H1 (cell line): ENCODE results near the gene TAAR8. TPM values are rescaled to one million over a fixed set of nuclear protein-coding genes. Genes with fewer than 3 reads are reported as not detected.

Source experiments
- CTCF ChIA-PET: fragments of 300-600 bp; sonication (Branson Sonifier 250); formaldehyde crosslinking; loops from one replicate; lab custom pipeline; 2021; ENCODE audit not compliant: partially characterized antibody; lab: Charles Lee
- POLR2A ChIA-PET: fragments of 300-600 bp; sonication (Branson Sonifier 250); formaldehyde crosslinking; loops from one replicate; lab custom pipeline; 2021; ENCODE audit warnings: inconsistent platforms; ENCODE audit not compliant: partially characterized antibody; lab: Charles Lee
- DNase-seq, 2 experiments: peaks; one replicate each; pipeline versions ENCODE4 v3.0.0 to v3.0.0-alpha.2; 2010 to 2022; ENCODE audit warnings: low spot score in 2 of 2, low read depth in 1 of 2, mixed read lengths in 1 of 2
- FAIRE-seq: peaks from 2 replicates; lab custom pipeline; 2011; peaks lifted over from hg19 to GRCh38; lab: Jason Lieb, UNC
- H2AFZ ChIP-seq: 2 replicates; pipeline ENCODE4 v1.8.1; 2012; ENCODE audit warnings: low read length, inconsistent platforms
- H2AK5ac ChIP-seq: 2 replicates; pipeline ENCODE4 v1.6.1; 2013; ENCODE audit warnings: low read depth, low read length
- H2BK120ac ChIP-seq: replicated peaks from 2 replicates; pipeline ENCODE3; 2013; ENCODE audit warnings: low read depth, low read length, inconsistent platforms
- H2BK12ac ChIP-seq: 2 replicates; pipeline ENCODE4 v1.6.1; 2013; ENCODE audit warnings: low read depth, low read length
- H2BK15ac ChIP-seq: 2 replicates; pipeline ENCODE4 v1.6.1; 2013; ENCODE audit warnings: low read length
- H2BK20ac ChIP-seq: 2 replicates; pipeline ENCODE4 v1.6.1; 2013; ENCODE audit warnings: low read length
- H2BK5ac ChIP-seq: 2 replicates; pipeline ENCODE4 v1.6.1; 2013; ENCODE audit warnings: low read depth, low read length
- H3K14ac ChIP-seq: 2 replicates; pipeline ENCODE4 v1.6.1; 2013; ENCODE audit warnings: inconsistent platforms; ENCODE audit not compliant: insufficient read length
- H3K18ac ChIP-seq: 2 replicates; pipeline ENCODE4 v1.6.1; 2013; ENCODE audit warnings: low read length; ENCODE audit errors: extremely low read depth
- H3K23ac ChIP-seq: 2 replicates; pipeline ENCODE4 v1.6.1; 2013; ENCODE audit warnings: inconsistent platforms; ENCODE audit not compliant: insufficient read length
- H3K23me2 ChIP-seq: 2 replicates; pipeline ENCODE4 v1.6.1; 2013; ENCODE audit warnings: low read depth, low read length
- H3K27ac ChIP-seq: 2 replicates; pipeline ENCODE4 v1.6.1; 2011; ENCODE audit warnings: low read depth, low read length, inconsistent platforms
- H3K27me3 ChIP-seq, 4 experiments: replicated peaks in 1 of 4; 1 replicate in 1 of 4; 2 replicates in 3 of 4; pipeline versions ENCODE4 v1.6.1 to v1.8.1; 2011 to 2013; ENCODE audit warnings: low read length in 3 of 4, mild to moderate bottlenecking in 3 of 4, inconsistent platforms in 2 of 4, mixed read lengths in 2 of 4, moderate library complexity in 1 of 4; ENCODE audit not compliant: control insufficient read depth in 3 of 4, insufficient read depth in 3 of 4; ENCODE audit errors: extremely low read depth in 1 of 4
- H3K36me3 ChIP-seq, 4 experiments: 2 replicates each; pipeline versions ENCODE4 v1.6.1 to v1.8.1; 2011 to 2013; ENCODE audit warnings: mild to moderate bottlenecking in 4 of 4, low read length in 3 of 4, moderate library complexity in 2 of 4, control low read depth in 1 of 4, inconsistent platforms in 1 of 4; ENCODE audit not compliant: insufficient read depth in 4 of 4, control insufficient read depth in 2 of 4
- H3K4ac ChIP-seq: replicated peaks from 2 replicates; pipeline ENCODE3; 2013; ENCODE audit warnings: low read length, low read depth, mixed read lengths, inconsistent platforms; ENCODE audit not compliant: insufficient read length
- H3K4me1 ChIP-seq, 4 experiments: replicated peaks in 1 of 4; 1 replicate in 1 of 4; 2 replicates in 3 of 4; pipeline versions ENCODE4 v1.6.1 to v1.8.1; 2011 to 2013; ENCODE audit warnings: low read length in 3 of 4, inconsistent platforms in 2 of 4, mixed read lengths in 1 of 4; ENCODE audit not compliant: insufficient read depth in 4 of 4, control insufficient read depth in 3 of 4
- H3K4me2 ChIP-seq, 2 experiments: 2 replicates each; pipeline versions ENCODE4 v1.6.1 to v1.8.1; 2011 to 2013; ENCODE audit warnings: low read depth in 2 of 2, low read length in 2 of 2, control low read depth in 1 of 2, inconsistent platforms in 1 of 2, mild to moderate bottlenecking in 1 of 2; ENCODE audit not compliant: insufficient read depth in 1 of 2
- H3K4me3 ChIP-seq, 4 experiments: fragments of 200-600, 300-600 bp in 1 of 4; sonication (generic), shearing (Covaris generic), sonication (Bioruptor Twin) in 1 of 4; 2 replicates each; pipeline versions ENCODE4 v1.5.1 to v1.8.1; 2011 to 2016; ENCODE audit warnings: low read length in 4 of 4, low read depth in 3 of 4, control low read depth in 2 of 4, inconsistent platforms in 2 of 4, mild to moderate bottlenecking in 2 of 4, mixed read lengths in 1 of 4, moderate library complexity in 1 of 4; ENCODE audit not compliant: insufficient read depth in 2 of 4; ENCODE audit errors: extremely low read depth in 1 of 4
- H3K56ac ChIP-seq: replicated peaks from 2 replicates; pipeline ENCODE3; 2013; ENCODE audit warnings: low read depth, mild to moderate bottlenecking, mixed read lengths, low read length, inconsistent platforms; ENCODE audit not compliant: insufficient read length
- H3K79me1 ChIP-seq: 2 replicates; pipeline ENCODE4 v1.6.1; 2013; ENCODE audit warnings: low read depth, low read length, control low read depth
- H3K79me2 ChIP-seq, 2 experiments: 2 replicates each; pipeline versions ENCODE4 v1.6.1 to v1.8.1; 2012 to 2013; ENCODE audit warnings: low read length in 2 of 2, mild to moderate bottlenecking in 2 of 2, inconsistent platforms in 1 of 2; ENCODE audit not compliant: insufficient read depth in 2 of 2, control insufficient read depth in 1 of 2
- H3K9ac ChIP-seq, 4 experiments: replicated peaks in 1 of 4; 1 replicate in 1 of 4; 2 replicates in 3 of 4; pipeline versions ENCODE4 v1.6.1 to v1.8.1; 2011 to 2013; ENCODE audit warnings: low read depth in 3 of 4, low read length in 3 of 4, control low read depth in 2 of 4, mild to moderate bottlenecking in 2 of 4, moderate library complexity in 2 of 4, inconsistent platforms in 1 of 4; ENCODE audit errors: extremely low read depth in 1 of 4
- H3K9me3 ChIP-seq, 2 experiments: 2 replicates each; pipeline versions ENCODE4 v1.6.1 to v1.8.1; 2012 to 2013; ENCODE audit warnings: mild to moderate bottlenecking in 2 of 2, moderate library complexity in 2 of 2, control low read depth in 1 of 2, inconsistent platforms in 1 of 2, low read depth in 1 of 2, low read length in 1 of 2, mixed read lengths in 1 of 2; ENCODE audit not compliant: insufficient read depth in 2 of 2
- H4K20me1 ChIP-seq, 2 experiments: replicated peaks in 1 of 2; 2 replicates each; pipeline versions ENCODE3 to v1.8.1; 2011 to 2013; ENCODE audit warnings: inconsistent platforms in 2 of 2, low read length in 2 of 2, mild to moderate bottlenecking in 1 of 2; ENCODE audit not compliant: insufficient read depth in 2 of 2, control insufficient read depth in 1 of 2
- H4K5ac ChIP-seq: 2 replicates; pipeline ENCODE4 v1.6.1; 2013; ENCODE audit warnings: low read length, low read depth, mixed read lengths, inconsistent platforms; ENCODE audit not compliant: insufficient read length
- H4K8ac ChIP-seq: 2 replicates; pipeline ENCODE4 v1.8.0; 2013; ENCODE audit warnings: mild to moderate bottlenecking, moderate library complexity, low read length, inconsistent platforms; ENCODE audit not compliant: insufficient read depth; ENCODE audit errors: extremely low read depth
- H4K91ac ChIP-seq: replicated peaks from 2 replicates; pipeline ENCODE3; 2013; ENCODE audit warnings: low read length, mixed read lengths, inconsistent platforms; ENCODE audit not compliant: insufficient read length
- WGBS, 2 experiments: shearing (Covaris generic) in 1 of 2; methylation state at CpG; one replicate each; pipeline versions ENCODE4 v1.1.6 to v1.1.7; 2013 to 2015; ENCODE audit warnings: low lambda C conversion rate in 2 of 2, mixed read lengths in 2 of 2, inconsistent platforms in 1 of 2, low coverage in 1 of 2, missing lambda C conversion rate in 1 of 2; ENCODE audit not compliant: insufficient replicate concordance in 2 of 2, insufficient coverage in 1 of 2, insufficient read length in 1 of 2; ENCODE audit errors: extremely low coverage in 1 of 2, missing lambda C conversion rate in 1 of 2; 5-methylcytosine and 5-hydroxymethylcytosine counted together
- polyA plus RNA-seq, 7 experiments: library from polyadenylated mRNA; depleted of rRNA in 3 of 7; stranded (reverse) in 5 of 7; unstranded in 2 of 7; fragments of >200 nt in 5 of 7; fragments of 200-250 nt in 2 of 7; gene quantifications; 1 replicate in 5 of 7; 2 replicates in 1 of 7; 4 replicates in 1 of 7; pipeline versions ENCODE4 v1.2.1 to v1.2.3, GENCODE V29; 2011 to 2013; ENCODE audit warnings: missing spikeins in 2 of 7, mixed read lengths in 2 of 7
- total RNA-seq: library from RNA; stranded (reverse); fragmentation: NEBNext Ultra II Directional; extraction: Animal tissue kit (Norgen Biotek cat#: 25700); gene quantifications from 2 replicates; pipeline ENCODE4 v1.2.1, GENCODE V29; 2021

TAAR8 gene
- total and polyA plus RNA-seq, 2 of the 8 experiments (the other 6 are each of a cell fraction or from before 2014, with no cell fraction given): not detected

DNA sequence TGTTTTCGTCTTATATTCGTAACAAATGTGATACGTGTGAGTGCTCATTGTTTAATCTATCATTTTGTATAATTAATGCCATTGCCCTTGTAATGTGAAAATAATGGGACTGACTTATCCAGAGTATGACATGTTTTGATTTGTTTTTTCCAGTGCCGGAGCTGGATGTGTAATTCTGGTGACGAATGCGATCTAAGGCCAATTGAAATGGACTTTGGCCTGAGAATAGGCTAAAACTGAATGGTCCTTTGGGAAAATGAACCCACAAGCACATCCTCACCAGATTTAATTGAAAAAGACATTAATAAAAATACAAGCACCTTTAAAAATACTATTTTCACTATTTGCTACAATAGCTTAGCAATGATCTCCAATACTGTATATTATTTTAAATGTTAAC is 43.7 kb downstream of the TAAR8 start:
- Histone ChIP-seq H3K4me1 (no peaks in the 10 kb centered on the region), H3K18ac (no peak overlapping the region), H4K8ac (no peak overlapping the region), H3K23me2 (peaks cover 3% of the 10 kb centered on the region; the same call in 1 of the 2 replicates), H3K9ac (no peak overlapping the region), H3K4me3 (no peak overlapping the region), H2BK12ac (no peak overlapping the region), H2BK5ac (no peak overlapping the region), H2AK5ac (no peak overlapping the region), H4K20me1 (no peaks in the 10 kb centered on the region), H4K5ac (no peak overlapping the region), H2BK15ac (no peak overlapping the region), H3K79me1 (no peaks in the 10 kb centered on the region), H3K14ac (no peak overlapping the region), H3K23ac (no peak overlapping the region), H3K79me2 (no peaks in the 10 kb centered on the region), H3K9me3 (no peaks in the 10 kb centered on the region), H2AFZ (no peak overlapping the region), H3K4ac (no peak overlapping the region), H3K4me2 (no peak overlapping the region), H3K36me3 (no peaks in the 10 kb centered on the region), H3K27ac (no peak overlapping the region), H3K27me3 (no peaks in the 10 kb centered on the region), H4K91ac (no peak overlapping the region), H3K56ac (no peak overlapping the region), H2BK120ac (no peak overlapping the region), H2BK20ac (no peak overlapping the region)
- no peak for DNase-seq
- no peak for FAIRE-seq
- POLR2A ChIA-PET: no interaction called here
- 85% methylated on average over 6 of the region's 6 CpGs; no CpG with 5 or more reads in 1 of the 2 experiments for WGBS, 2 experiments
- CTCF ChIA-PET: interaction anchor here (0.5 to 2.3 kb wide), 7 partner anchors 9 to 157 kb away, joined by 3 to 10 read pairs (median 5); no protein-coding TSS in a partner anchor
